COLO829 (cell line): ENCODE data around the gene CASQ2.

Experiments
- DNase-seq: peaks from one replicate; pipeline ENCODE4 v3.0.0; 2012; ENCODE audit warnings: low spot score

Gene CASQ2

GRCh38 chr1:115728341-115728740 lies 40.2 kb downstream of the CASQ2 start:
- DNase-seq = no peak

- peak; percentile 53 for DNase-seq
These were observed 40.7 kb downstream of the CASQ2 start for GRCh38 chr1:115727706-115728249.

- no peak for DNase-seq
These were observed 41.9 kb downstream of the CASQ2 start for GRCh38 chr1:115726570-115726969.

- no peak for DNase-seq
These were observed 42.4 kb downstream of the CASQ2 start for GRCh38 chr1:115726161-115726560.

GRCh38 chr1:115725600-115725999 lies 42.9 kb downstream of the CASQ2 start:
- no peak for DNase-seq

GRCh38 chr1:115723756-115724155 lies 44.8 kb downstream of the CASQ2 start:
- DNase-seq = no peak

- DNase-seq = no peak
These were observed 46.3 kb downstream of the CASQ2 start for GRCh38 chr1:115722221-115722620.

GRCh38 chr1:115719285-115719684 lies 49.2 kb downstream of the CASQ2 start:
- no peak for DNase-seq

GRCh38 chr1:115718011-115718754 lies 50.3 kb downstream of the CASQ2 start:
- DNase-seq = no peak

- DNase-seq = no peak
These were observed 51.0 kb downstream of the CASQ2 start for GRCh38 chr1:115717541-115717940.

GRCh38 chr1:115714572-115715141 lies 53.9 kb downstream of the CASQ2 start:
- DNase-seq = no peak

- DNase-seq = no peak
These were observed 54.6 kb downstream of the CASQ2 start for GRCh38 chr1:115713906-115714305.

GRCh38 chr1:115712911-115713609 lies 55.5 kb downstream of the CASQ2 start:
- DNase-seq = no peak

GRCh38 chr1:115710859-115711624 lies 57.5 kb downstream of the CASQ2 start:
- DNase-seq = no peak

GRCh38 chr1:115706587-115707425 lies 61.7 kb downstream of the CASQ2 start:
- DNase-seq = no peak

GRCh38 chr1:115705963-115706362 lies 62.6 kb downstream of the CASQ2 start:
- no peak for DNase-seq

GRCh38 chr1:115705085-115705951 lies 63.2 kb downstream of the CASQ2 start:
- no peak for DNase-seq

- no peak for DNase-seq
These were observed 65.6 kb downstream of the CASQ2 start for GRCh38 chr1:115702959-115703358.

GRCh38 chr1:115701090-115701489 lies 67.4 kb downstream of the CASQ2 start:
- DNase-seq = no peak

GRCh38 chr1:115697619-115698018 lies 70.9 kb downstream of the CASQ2 start:
- DNase-seq = no peak
